Measurements from ENCODE around the gene TMUB1. TPM values are rescaled to one million over a fixed set of nuclear protein-coding genes. Genes with fewer than 3 reads are reported as not detected.

Gene TMUB1
- polyA plus RNA-seq, 2 of the 4 experiments (the other 2 are of a cell fraction) = 14.0 to 37.7 TPM

- 2% methylated on average over 12 of the region's 56 CpGs for WGBS (ENCODE audit: missing lambda C conversion rate)
- no peaks in the 10 kb centered on the region for H3K9me3 ChIP-seq
- H3K4me1 ChIP-seq = peaks cover 42% of the 10 kb centered on the region
- ChIA-PET CTCF (interaction anchor here (1.0 to 27.1 kb wide), 10 partner anchors 9 to 79 kb away, joined by 3 to 412 read pairs (median 4); no protein-coding TSS in a partner anchor), POLR2A (interaction anchor here (1.4 kb wide), 1 partner anchor 26 kb away, joined by 3 read pairs; no protein-coding TSS in a partner anchor)
- ATAC-seq (peak; percentile 0 to 8; a peak in 1 of 6 replicates), DNase-seq (ENCODE audit: low read depth in 1 of 2, low spot score in 1 of 2) (no peak), FAIRE-seq (no peak)
- H3K4me2 ChIP-seq = peak overlapping the region; percentile 97
- no peak for TF ChIP-seq CEBPB (IDR thresholded peaks at IDR 0.05)
- TF ChIP-seq ATOH8 (CRISPR knock-in tag; IDR thresholded peaks at IDR 0.05; ENCODE audit: low read depth) = no peak
- 0 out of 2 replicates have a peak, but pooled peaks have one; percentile 46 for TF ChIP-seq MAX (IDR thresholded peaks at IDR 0.05)
- TF ChIP-seq CBX8 (IDR thresholded peaks at IDR 0.05) = no peak
- H3K4me3 ChIP-seq = peak overlapping the region; percentile 86
- H3K27ac ChIP-seq = peak overlapping the region; percentile 84 to 98
Measured at GRCh38 chr7:151086802-151087244, 3.5 kb upstream of the TMUB1 start.

- Histone ChIP-seq H3K27ac (peak within 1 kb of the TSS; percentile 84 to 98), H3K4me3 (peak within 1 kb of the TSS; percentile 86), H3K9me3 (no peaks in the 10 kb centered on the region), H3K4me2 (peak within 1 kb of the TSS; percentile 97), H3K4me1 (peaks cover 43% of the 10 kb centered on the region)
- TF ChIP-seq ZC3H11A (IDR thresholded peaks at IDR 0.05) (no peak), SMC3 (IDR thresholded peaks at IDR 0.05) (0 out of 3 replicates have a peak, but pooled peaks have one; percentile 12), USF2 (IDR thresholded peaks at IDR 0.05) (0 out of 2 replicates have a peak, but pooled peaks have one; percentile 14), FOSB (CRISPR knock-in tag; IDR thresholded peaks at IDR 0.05) (no peak), MAX (IDR thresholded peaks at IDR 0.05) (peak; percentile 81), MYC (IDR thresholded peaks at IDR 0.05; ENCODE audit: borderline replicate concordance, low read length) (peak; percentile 43; the same call in 1 of the 2 replicates), RFX5 (IDR thresholded peaks at IDR 0.05) (no peak), CTCF (IDR thresholded peaks at IDR 0.05) (no peak), BCL3 (IDR thresholded peaks at IDR 0.05) (peak; percentile 17; the same call in 2 of the 3 replicates), HDAC2 (IDR thresholded peaks at IDR 0.05) (no peak), KDM5A (IDR thresholded peaks at IDR 0.05) (no peak), ZNF302 (CRISPR knock-in tag; IDR thresholded peaks at IDR 0.05) (no peak), JUN (IDR thresholded peaks at IDR 0.05) (peak in 1 of 2 experiments; percentile 59; a peak in 2 of 5 replicates), CHD2 (IDR thresholded peaks at IDR 0.05; ENCODE audit: low read length, partially characterized antibody) (no peak), MAFK (IDR thresholded peaks at IDR 0.05; ENCODE audit: partially characterized antibody) (no peak), POLR2A (IDR thresholded peaks at IDR 0.05; ENCODE audit: low read length) (peak; percentile 81), EHMT2 (IDR thresholded peaks at IDR 0.05; ENCODE audit: low read depth) (no peak), HOXB13 (CRISPR knock-in tag; IDR thresholded peaks at IDR 0.05; ENCODE audit: low read depth) (no peak)
- POLR2A ChIA-PET = interaction anchor here (1.1 to 1.4 kb wide), 3 partner anchors 18 to 27 kb away, joined by 3 to 11 read pairs (median 3); no protein-coding TSS in a partner anchor
- 2% methylated on average over 12 of the region's 84 CpGs for WGBS (ENCODE audit: missing lambda C conversion rate)
- CTCF ChIA-PET = interaction anchor here (1.0 to 27.1 kb wide), 15 partner anchors 9 to 188 kb away, joined by 3 to 412 read pairs (median 3); partner anchors contain the start of gene GBX1
- peak; percentile 76 to 79 for DNase-seq (ENCODE audit: low read depth in 1 of 2, low spot score in 1 of 2)
- no peak for FAIRE-seq
- peak; percentile 50 to 74 for ATAC-seq
Measured at GRCh38 chr7:151085691-151086620, 2.7 kb upstream of the TMUB1 start, which contains the start of gene AGAP3. AGAP3 (plus strand) TSS chr7:151086475; CDS start chr7:151086742, 267 bp downstream.
